IPS-18a (cell line): ENCODE measurements around the gene SPATS1.

Experiments
- H3K27ac ChIP-seq: one replicate; pipeline ENCODE4 v1.5.1; 2013; ENCODE audit warnings: low read length
- H3K27me3 ChIP-seq: one replicate; pipeline ENCODE4 v1.6.1; 2013; ENCODE audit warnings: mild to moderate bottlenecking, low read length; ENCODE audit not compliant: control insufficient read depth, insufficient read depth
- H3K36me3 ChIP-seq: one replicate; pipeline ENCODE4 v1.6.1; 2013; ENCODE audit warnings: low read depth, low read length; ENCODE audit not compliant: control insufficient read depth
- H3K4me1 ChIP-seq: one replicate; pipeline ENCODE4 v1.6.1; 2013; ENCODE audit warnings: low read depth, low read length; ENCODE audit not compliant: control insufficient read depth
- H3K4me3 ChIP-seq: one replicate; pipeline ENCODE4 v1.5.1; 2013; ENCODE audit warnings: low read length
- H3K9ac ChIP-seq: one replicate; pipeline ENCODE4 v1.6.1; 2013; ENCODE audit warnings: mild to moderate bottlenecking, low read length, moderate library complexity
- H3K9me3 ChIP-seq: one replicate; pipeline ENCODE4 v1.6.1; 2013; ENCODE audit warnings: low read depth, low read length; ENCODE audit not compliant: control insufficient read depth

The SPATS1 gene

GRCh38 chr6:44377971-44378370 is 35.5 kb downstream of the SPATS1 start:
- Histone ChIP-seq H3K27me3 (no peaks in the 10 kb centered on the region), H3K4me1 (no peaks in the 10 kb centered on the region), H3K4me3 (no peak overlapping the region), H3K36me3 (no peaks in the 10 kb centered on the region), H3K9ac (no peak overlapping the region), H3K9me3 (no peaks in the 10 kb centered on the region), H3K27ac (no peak overlapping the region)

- Histone ChIP-seq H3K27me3 (no peaks in the 10 kb centered on the region), H3K9me3 (no peaks in the 10 kb centered on the region), H3K27ac (no peak overlapping the region), H3K4me3 (no peak overlapping the region), H3K9ac (no peak overlapping the region), H3K4me1 (peaks cover 3% of the 10 kb centered on the region), H3K36me3 (no peaks in the 10 kb centered on the region)
Observed at GRCh38 chr6:44381739-44382138, 39.3 kb downstream of the SPATS1 start.

GRCh38 chr6:44386364-44386928 is 44.0 kb downstream of the SPATS1 start:
- Histone ChIP-seq H3K27me3 (no peaks in the 10 kb centered on the region), H3K27ac (no peak overlapping the region), H3K9me3 (no peaks in the 10 kb centered on the region), H3K4me1 (peaks cover 18% of the 10 kb centered on the region), H3K36me3 (peaks cover 5% of the 10 kb centered on the region), H3K4me3 (peak overlapping the region; percentile 85), H3K9ac (peak overlapping the region; percentile 97)

- Histone ChIP-seq H3K27ac (peak overlapping the region; percentile 97), H3K36me3 (peaks cover 8% of the 10 kb centered on the region), H3K9me3 (no peaks in the 10 kb centered on the region), H3K9ac (peak overlapping the region; percentile 97), H3K4me1 (peaks cover 18% of the 10 kb centered on the region), H3K27me3 (no peaks in the 10 kb centered on the region), H3K4me3 (peak overlapping the region; percentile 85)
Observed at GRCh38 chr6:44386929-44387345, 44.5 kb downstream of the SPATS1 start.

GRCh38 chr6:44387346-44388134 is 45.1 kb downstream of the SPATS1 start, which contains the start of gene CDC5L:
Gene CDC5L, plus strand, starts transcription at chr6:44387706. Its CDS starts 118 bp downstream, at chr6:44387824.
- Histone ChIP-seq H3K4me3 (peak within 1 kb of the TSS; percentile 85), H3K9me3 (no peaks in the 10 kb centered on the region), H3K9ac (peak within 1 kb of the TSS; percentile 97), H3K36me3 (peaks cover 14% of the 10 kb centered on the region), H3K4me1 (peaks cover 18% of the 10 kb centered on the region), H3K27ac (peak within 1 kb of the TSS; percentile 97), H3K27me3 (no peaks in the 10 kb centered on the region)

- H3K9me3 ChIP-seq = no peaks in the 10 kb centered on the region
- peaks cover 18% of the 10 kb centered on the region for H3K4me1 ChIP-seq
- H3K27ac ChIP-seq = no peak overlapping the region
- peaks cover 19% of the 10 kb centered on the region for H3K36me3 ChIP-seq
- peak overlapping the region; percentile 85 for H3K4me3 ChIP-seq
- H3K27me3 ChIP-seq = no peaks in the 10 kb centered on the region
- H3K9ac ChIP-seq = peak overlapping the region; percentile 97
Observed at GRCh38 chr6:44388135-44388487, 45.7 kb downstream of the SPATS1 start.

GRCh38 chr6:44388887-44389286 is 46.4 kb downstream of the SPATS1 start:
- Histone ChIP-seq H3K4me1 (peaks cover 18% of the 10 kb centered on the region), H3K27me3 (no peaks in the 10 kb centered on the region), H3K9me3 (no peaks in the 10 kb centered on the region), H3K4me3 (peak overlapping the region; percentile 85), H3K9ac (no peak overlapping the region), H3K27ac (no peak overlapping the region), H3K36me3 (peaks cover 27% of the 10 kb centered on the region)

- Histone ChIP-seq H3K4me3 (no peak overlapping the region), H3K9me3 (no peaks in the 10 kb centered on the region), H3K27me3 (no peaks in the 10 kb centered on the region), H3K36me3 (peaks cover 38% of the 10 kb centered on the region), H3K4me1 (peaks cover 18% of the 10 kb centered on the region), H3K27ac (no peak overlapping the region), H3K9ac (no peak overlapping the region)
Observed at GRCh38 chr6:44390158-44390683, 47.8 kb downstream of the SPATS1 start.
